T-cell (primary cell): Measurements from ENCODE around the gene KLF11. TPM values are rescaled to one million over a fixed set of nuclear protein-coding genes. Genes with fewer than 3 reads are reported as not detected.

Source experiments
- ATAC-seq, 4 experiments: fragments of 200-7000 bp in 3 of 4; fragments of 150-1000 bp in 1 of 4; cut with Tn5 transposase; replicated peaks in 1 of 4; 1 replicate in 3 of 4; 2 replicates in 1 of 4; pipeline ENCODE4 v1.10.0; 2021; ENCODE audit warnings: moderate library complexity in 3 of 4, mild to moderate bottlenecking in 2 of 4, moderate number of reproducible peaks in 1 of 4
- CTCF ChIA-PET, 2 donors: fragments of 300-600 bp; sonication (Branson Sonifier 250); formaldehyde crosslinking; loops; one replicate each; lab custom pipeline; 2022; ENCODE audit warnings: antibody characterized with exemption in 2 of 2; lab: Charles Lee
- POLR2A ChIA-PET, 2 donors: fragments of 300-600 bp; sonication (Branson Sonifier 250); formaldehyde crosslinking; loops; one replicate each; lab custom pipeline; 2022; ENCODE audit warnings: antibody characterized with exemption in 2 of 2; lab: Charles Lee
- DNase-seq, 35 experiments: peaks; one replicate each; pipeline versions ENCODE4 v3.0.0 to v3.0.0-alpha.2; 2013 to 2023
- H3K27ac ChIP-seq: one replicate; pipeline ENCODE4 v1.5.1; 2013; ENCODE audit warnings: low read length
- H3K27me3 ChIP-seq, 2 experiments: replicated peaks in 1 of 2; 1 replicate in 1 of 2; 2 replicates in 1 of 2; pipeline versions ENCODE4 v1.6.1 to v1.7.0; 2013; ENCODE audit warnings: low read length in 1 of 2, mixed read lengths in 1 of 2; ENCODE audit not compliant: control insufficient read depth in 2 of 2, insufficient read depth in 2 of 2; ENCODE audit errors: extremely low read depth in 1 of 2
- H3K36me3 ChIP-seq, 2 donors: 1 replicate in 1 of 2; 2 replicates in 1 of 2; pipeline versions ENCODE4 v1.6.1 to v1.7.0; 2013; ENCODE audit warnings: low read length in 1 of 2; ENCODE audit not compliant: control insufficient read depth in 2 of 2, insufficient read depth in 1 of 2; ENCODE audit errors: extremely low read depth in 1 of 2
- H3K4me1 ChIP-seq, 2 experiments: 1 replicate in 1 of 2; 2 replicates in 1 of 2; pipeline versions ENCODE4 v1.6.1 to v1.7.0; 2013; ENCODE audit warnings: low read length in 2 of 2, mixed read lengths in 1 of 2; ENCODE audit not compliant: insufficient read depth in 2 of 2, control insufficient read depth in 1 of 2; ENCODE audit errors: extremely low read depth in 1 of 2
- H3K4me3 ChIP-seq, 2 donors: 1 replicate in 1 of 2; 2 replicates in 1 of 2; pipeline versions ENCODE4 v1.5.1 to v1.7.0; 2013; ENCODE audit warnings: mild to moderate bottlenecking in 2 of 2, low read length in 1 of 2, moderate library complexity in 1 of 2; ENCODE audit not compliant: control insufficient read depth in 1 of 2; ENCODE audit errors: extremely low read depth in 1 of 2
- H3K9me3 ChIP-seq: 2 replicates; pipeline ENCODE4 v1.7.0; 2013
- H3K27ac Mint-ChIP-seq, 2 donors: one replicate each; pipeline ENCODE4 v1.8.0; 2020 to 2021; ENCODE audit warnings: mild to moderate bottlenecking in 2 of 2, mixed read lengths in 2 of 2
- H3K27me3 Mint-ChIP-seq, 2 donors: one replicate each; pipeline ENCODE4 v1.8.0; 2021 to 2022; ENCODE audit warnings: mixed read lengths in 2 of 2
- H3K36me3 Mint-ChIP-seq: one replicate; pipeline ENCODE4 v1.8.0; 2021; ENCODE audit warnings: mixed read lengths
- H3K4me1 Mint-ChIP-seq, 3 donors: one replicate each; pipeline ENCODE4 v1.8.0; 2020 to 2022; ENCODE audit warnings: mixed read lengths in 3 of 3, mild to moderate bottlenecking in 1 of 3
- H3K4me3 Mint-ChIP-seq, 3 donors: one replicate each; pipeline ENCODE4 v1.8.0; 2020 to 2022; ENCODE audit warnings: mild to moderate bottlenecking in 3 of 3, mixed read lengths in 3 of 3, moderate library complexity in 3 of 3
- H3K9me3 Mint-ChIP-seq, 3 donors: one replicate each; pipeline ENCODE4 v1.8.0; 2020 to 2022; ENCODE audit warnings: mixed read lengths in 3 of 3
- WGBS: methylation state at CpG from one replicate; pipeline ENCODE4 v1.1.5; 2013; ENCODE audit warnings: missing lambda C conversion rate; ENCODE audit not compliant: insufficient coverage; 5-methylcytosine and 5-hydroxymethylcytosine counted together
- total RNA-seq, 35 experiments: library from RNA in 6 of 35; stranded (reverse) in 6 of 35; fragments of 120-200 nt in 1 of 35; gene quantifications; one replicate each; pipeline versions ENCODE4 v1.2.1 to v1.2.4 and lab custom pipeline; 2013 to 2026

The KLF11 gene
- total RNA-seq, 5 donors from 2014 or later (not counting 1 experiment from before 2014, with no cell fraction given): 6.8 to 36.3 (median 10.3) TPM

- peaks cover 47 to 55% of the 10 kb centered on the region in 2 donors for H3K27me3 Mint-ChIP-seq
- no peak for ATAC-seq
Observed at GRCh38 chr2:10096641-10097040, 53.3 kb downstream of the KLF11 start.

GRCh38 chr2:10097352-10098148 lies 54.2 kb downstream of the KLF11 start:
- H3K4me3 Mint-ChIP-seq: no peak overlapping the region
- no peak overlapping the region for H3K27ac ChIP-seq
- peak in 11 of 35 experiments; percentile 12 to 56 (median 27) for DNase-seq
- no peak overlapping the region for H3K4me3 ChIP-seq
- H3K4me1 ChIP-seq: peaks cover 0 to 4% of the 10 kb centered on the region in 2 experiments
- H3K36me3 ChIP-seq: no peaks in the 10 kb centered on the region
- 0% methylated on average over 4 of the region's 16 CpGs for WGBS
- peaks cover 39 to 48% of the 10 kb centered on the region in 2 donors for H3K27me3 Mint-ChIP-seq
- peak; percentile 43 to 66 (median 60) for ATAC-seq
- H3K9me3 Mint-ChIP-seq: no peaks in the 10 kb centered on the region
- no peaks in the 10 kb centered on the region for H3K4me1 Mint-ChIP-seq
- POLR2A ChIA-PET: interaction anchor here (0.6 kb wide), 2 partner anchors 58 to 355 kb away, joined by 3 to 4 read pairs; no protein-coding TSS in a partner anchor
- no peak overlapping the region for H3K27ac Mint-ChIP-seq
- H3K36me3 Mint-ChIP-seq: no peaks in the 10 kb centered on the region
- peaks cover 0 to 44% of the 10 kb centered on the region in 2 experiments for H3K27me3 ChIP-seq
- CTCF ChIA-PET: interaction anchor here (0.7 to 4.2 kb wide), 7 partner anchors 13 to 337 kb away, joined by 3 to 28 read pairs (median 4); no protein-coding TSS in a partner anchor
- no peaks in the 10 kb centered on the region for H3K9me3 ChIP-seq

More at GRCh38 chr2:10096641-10097040, 53.3 kb downstream of the KLF11 start:
- peaks cover 0 to 2% (median 2%) of the 10 kb centered on the region in 3 donors for H3K4me1 Mint-ChIP-seq
- Histone ChIP-seq H3K27ac (no peak overlapping the region), H3K36me3 (no peaks in the 10 kb centered on the region), H3K4me3 (no peak overlapping the region), H3K4me1 (peaks cover 0 to 5% of the 10 kb centered on the region in 2 experiments), H3K27me3 (peaks cover 3 to 49% of the 10 kb centered on the region in 2 experiments), H3K9me3 (no peaks in the 10 kb centered on the region)
- H3K27ac Mint-ChIP-seq: no peak overlapping the region
- WGBS: 97% methylated on average over 9 of the region's 10 CpGs
- ChIA-PET POLR2A (interaction anchor here in 1 of 2 donors (0.6 kb wide), 1 partner anchor 356 kb away, joined by 3 read pairs; no protein-coding TSS in a partner anchor), CTCF (interaction anchor here (0.5 to 4.2 kb wide), 10 partner anchors 12 to 338 kb away, joined by 3 to 28 read pairs (median 4); no protein-coding TSS in a partner anchor)
- H3K36me3 Mint-ChIP-seq: no peaks in the 10 kb centered on the region
- no peaks in the 10 kb centered on the region for H3K9me3 Mint-ChIP-seq
- no peak overlapping the region for H3K4me3 Mint-ChIP-seq
- DNase-seq: no peak

GRCh38 chr2:10101491-10101890 lies 58.1 kb downstream of the KLF11 start:
- Mint-ChIP-seq H3K4me1 (no peaks in the 10 kb centered on the region), H3K36me3 (no peaks in the 10 kb centered on the region), H3K27ac (no peak overlapping the region), H3K27me3 (peaks cover 9 to 14% of the 10 kb centered on the region in 2 donors), H3K4me3 (no peak overlapping the region), H3K9me3 (peaks cover 0 to under 1% (median 0%) of the 10 kb centered on the region in 3 donors)
- DNase-seq: no peak
- no peaks in the 10 kb centered on the region for H3K36me3 ChIP-seq
- POLR2A ChIA-PET: no interaction called here
- 52% methylated on average over 3 of the region's 7 CpGs for WGBS
- H3K9me3 ChIP-seq: no peaks in the 10 kb centered on the region
- CTCF ChIA-PET: no interaction called here
- ATAC-seq: no peak
- H3K4me3 ChIP-seq: no peak overlapping the region
- H3K27me3 ChIP-seq: peaks cover 0 to 16% of the 10 kb centered on the region in 2 experiments
- H3K27ac ChIP-seq: no peak overlapping the region
- peaks cover 0 to 4% of the 10 kb centered on the region in 2 experiments for H3K4me1 ChIP-seq

- H3K9me3 ChIP-seq: no peaks in the 10 kb centered on the region
- no peak overlapping the region for H3K4me3 ChIP-seq
- no peak overlapping the region for H3K27ac ChIP-seq
- H3K36me3 ChIP-seq: no peaks in the 10 kb centered on the region
- ChIA-PET CTCF (interaction anchor here in 1 of 2 donors (0.5 to 0.7 kb wide), 2 partner anchors 68 to 73 kb away, joined by 3 to 4 read pairs; no protein-coding TSS in a partner anchor), POLR2A (interaction anchor here in 1 of 2 donors (0.6 kb wide), 1 partner anchor 454 kb away, joined by 5 read pairs; no protein-coding TSS in a partner anchor)
- Mint-ChIP-seq H3K36me3 (peaks cover 4% of the 10 kb centered on the region), H3K27me3 (peaks cover 4% of the 10 kb centered on the region in 2 donors), H3K27ac (no peak overlapping the region), H3K9me3 (peaks cover 0 to 6% (median 6%) of the 10 kb centered on the region in 3 donors), H3K4me3 (no peak overlapping the region), H3K4me1 (no peaks in the 10 kb centered on the region)
- 91% methylated on average over 5 of the region's 6 CpGs for WGBS
- ATAC-seq: no peak
- peaks cover 0 to 7% of the 10 kb centered on the region in 2 experiments for H3K27me3 ChIP-seq
- H3K4me1 ChIP-seq: no peaks in the 10 kb centered on the region
- DNase-seq: no peak
Observed at GRCh38 chr2:10103179-10103578, 59.8 kb downstream of the KLF11 start.

Other genes starting within 250 kb of the KLF11 start
- 10 to 100 TPM in 4 of 5 donors, 1 to 10 TPM in 1; 9.2 to 21.7 (median 15.2) TPM for gene TAF1B, start 200.1 kb upstream of the KLF11 start, total RNA-seq
- gene GRHL1, start 91.9 kb upstream of the KLF11 start, total RNA-seq: under 1 TPM; 0.07 to 0.61 (median 0.43) TPM
- gene CYS1, start 36.9 kb downstream of the KLF11 start, total RNA-seq: not detected
- gene RRM2, start 79.2 kb downstream of the KLF11 start, total RNA-seq: 10 to 100 TPM in 1 of 5 donors, 1 to 10 TPM in 4; 2.6 to 10.4 (median 3.0) TPM